HG02840 (cell line): Measurements from ENCODE around the gene CRYBB3.
"Not testable (repeated sequence)": the region's sequence is repeated elsewhere in the genome, so short reads cannot be mapped to it uniquely, and the experiment has no call there.

ENCODE experiments used
- ATAC-seq: cut with Tn5 transposase; IDR thresholded peaks from one replicate; pipeline ENCODE4 v1.9.1; 2021; ENCODE audit warnings: mild to moderate bottlenecking, moderate library complexity, moderate number of reproducible peaks; ENCODE audit not compliant: unreplicated experiment, low FRiP score

The CRYBB3 gene

DNA sequence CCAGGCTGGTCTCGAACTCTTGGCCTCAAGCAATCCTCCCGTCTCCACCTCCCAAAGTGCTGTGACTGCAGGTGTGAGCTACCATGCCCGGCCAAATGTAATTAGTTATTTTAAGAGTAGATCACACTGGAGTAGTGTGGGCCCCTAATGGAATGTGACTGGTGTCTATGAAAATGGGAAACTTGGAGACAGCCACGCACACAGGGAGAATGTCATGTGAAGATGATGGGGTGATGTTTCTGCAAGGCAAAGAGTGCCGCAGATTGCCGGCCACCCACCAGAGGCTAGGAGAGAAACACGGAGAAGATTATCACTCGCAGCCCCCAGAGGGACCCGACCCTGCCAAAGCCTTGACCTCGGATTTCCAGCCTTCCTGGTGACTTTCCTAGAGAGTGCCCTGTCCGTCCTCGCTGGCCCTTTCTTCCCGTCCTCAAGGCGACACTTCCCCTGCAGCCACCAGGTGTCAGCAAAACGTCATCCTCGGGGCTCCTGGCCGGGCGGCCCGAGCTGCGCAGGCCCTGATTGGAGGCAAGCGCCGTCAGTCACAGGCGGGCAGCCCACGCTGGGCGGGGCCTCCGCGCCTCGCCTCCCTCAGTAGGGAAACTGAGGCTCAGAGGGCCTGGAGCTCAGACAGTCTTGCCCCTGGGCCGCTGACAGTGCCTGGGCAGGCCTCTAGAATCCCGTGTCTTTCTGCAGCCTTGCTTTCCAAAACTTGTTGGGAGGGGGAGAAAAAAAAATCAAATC lies 36.1 kb downstream of the CRYBB3 start:
- ATAC-seq = no peak

DNA sequence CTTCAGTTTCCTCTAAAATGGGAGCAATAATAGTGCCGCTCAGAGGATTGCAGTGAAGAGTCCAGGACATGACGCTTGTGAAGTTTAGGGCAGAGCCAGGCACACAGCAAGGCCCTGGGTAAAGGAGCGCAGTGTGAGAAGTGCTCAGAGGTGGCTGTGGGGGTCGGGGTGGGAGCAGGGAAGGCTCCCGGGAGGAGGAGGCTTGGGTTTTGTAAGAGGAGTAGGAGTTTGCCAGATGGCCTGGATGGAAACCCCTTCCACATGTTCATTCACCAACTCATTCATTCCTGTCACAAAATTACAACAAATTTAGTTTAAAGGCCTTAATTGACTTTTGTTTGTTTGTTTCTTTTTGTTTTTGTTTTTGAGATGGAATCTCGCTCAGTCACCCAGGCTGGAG lies 36.8 kb downstream of the CRYBB3 start:
- no peak for ATAC-seq

GRCh38 chr22:25237503-25237902 lies 37.8 kb downstream of the CRYBB3 start:
- ATAC-seq = no peak

GRCh38 chr22:25238058-25238457 lies 38.4 kb downstream of the CRYBB3 start:
- not testable (repeated sequence) for ATAC-seq

DNA sequence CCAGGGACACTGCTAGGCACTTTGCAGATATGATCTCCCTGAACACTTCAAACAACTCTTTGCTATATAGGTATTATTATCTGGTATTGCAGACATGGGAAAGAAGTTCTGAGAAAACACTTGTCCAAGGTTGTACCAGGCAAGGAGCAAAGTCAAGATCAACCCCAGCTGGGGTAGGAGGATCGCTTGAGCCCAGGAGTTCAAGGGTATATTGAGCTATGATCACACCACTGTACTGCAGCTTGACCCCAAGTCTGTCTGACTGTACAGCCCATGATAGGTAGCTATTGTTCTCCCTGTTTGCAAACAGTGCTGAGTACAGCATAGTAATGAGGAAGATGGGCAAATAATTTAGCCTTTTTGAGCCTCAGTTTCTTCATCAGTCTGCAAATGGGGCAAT lies 55.5 kb downstream of the CRYBB3 start:
- not testable (repeated sequence) for ATAC-seq
